ENCODE measurements around the gene EVI5. TPM values are rescaled to one million over a fixed set of nuclear protein-coding genes. Genes with fewer than 3 reads are reported as not detected.
"Not testable (repeated sequence)": the region's sequence is repeated elsewhere in the genome, so short reads cannot be mapped to it uniquely, and the experiment has no call there.

EVI5 gene
- total RNA-seq, 1 experiment from 2014 or later, result 4.4 TPM

DNA sequence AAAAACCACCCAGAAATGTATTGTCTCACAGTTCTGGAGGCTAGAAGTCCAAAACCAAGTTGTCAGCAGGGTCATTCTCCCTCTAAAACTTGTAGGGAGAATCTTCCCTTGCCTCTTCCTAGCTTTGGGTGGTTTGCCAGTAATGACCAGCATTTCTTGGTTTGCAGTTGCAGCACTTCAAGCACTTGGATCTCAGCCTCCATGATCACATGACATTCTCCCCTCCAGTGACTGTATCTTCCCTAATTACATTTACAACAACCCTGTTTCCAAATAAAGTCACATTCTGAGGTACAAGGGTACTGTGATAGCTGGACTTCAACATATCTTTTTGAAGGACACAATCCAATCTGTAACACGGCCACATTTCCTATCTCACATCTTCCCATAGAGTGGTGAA, 37.2 kb downstream of the EVI5 start:
- H3K36me3 ChIP-seq (replicated peaks; ENCODE audit: control insufficient read depth, insufficient read depth, low read length), result no peaks in the 10 kb centered on the region
- no peak overlapping the region for H3K4me3 ChIP-seq (ENCODE audit: insufficient read depth, low read depth, low read length)
- no peaks in the 10 kb centered on the region for H3K27me3 ChIP-seq (ENCODE audit: control insufficient read depth, insufficient read depth, low read length)
- DNase-seq, result no peak

DNA sequence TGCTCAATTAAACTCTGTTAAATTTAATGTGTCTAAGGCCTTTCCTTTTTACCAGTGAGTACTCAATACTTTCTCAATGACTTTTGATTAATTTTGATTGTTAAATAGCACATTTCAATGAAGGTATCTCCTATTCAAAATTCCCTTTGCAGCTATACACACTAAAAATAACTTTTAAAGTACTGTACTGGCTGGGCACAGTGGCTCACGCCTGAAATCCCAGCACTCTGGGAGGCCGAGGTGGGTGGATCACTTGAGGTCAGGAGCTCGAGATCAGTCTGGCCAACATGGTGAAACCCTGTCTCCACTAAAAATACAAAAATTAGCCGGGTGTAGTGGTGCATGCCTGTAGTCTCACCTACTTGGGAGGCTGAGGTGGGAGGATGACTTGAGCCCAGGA, 38.7 kb downstream of the EVI5 start:
- H3K27me3 ChIP-seq (ENCODE audit: control insufficient read depth, insufficient read depth, low read length); H3K4me3 ChIP-seq (ENCODE audit: insufficient read depth, low read depth, low read length); DNase-seq; H3K36me3 ChIP-seq (replicated peaks; ENCODE audit: control insufficient read depth, insufficient read depth, low read length): not testable (repeated sequence)

DNA sequence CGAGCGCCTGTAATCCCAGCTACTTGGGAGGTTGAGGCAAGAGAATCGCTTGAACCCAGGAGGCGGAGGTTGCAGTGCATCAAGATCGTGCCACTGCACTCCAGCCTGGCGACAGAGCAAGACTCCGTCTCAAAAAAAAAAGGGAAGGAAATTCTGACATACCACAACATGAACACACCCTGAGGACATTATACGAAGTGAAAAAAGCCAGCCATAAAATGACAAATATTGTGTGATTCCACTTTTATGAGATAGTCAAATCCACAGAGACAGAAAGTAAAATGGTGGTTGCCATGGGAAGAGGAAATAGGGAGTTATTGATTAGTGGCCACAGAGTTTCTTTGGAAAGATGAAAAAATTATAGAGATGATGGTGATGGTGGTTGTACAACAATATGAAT, 41.7 kb downstream of the EVI5 start:
- no peak for DNase-seq
- Histone ChIP-seq H3K36me3 (replicated peaks; ENCODE audit: control insufficient read depth, insufficient read depth, low read length) (no peaks in the 10 kb centered on the region), H3K27me3 (ENCODE audit: control insufficient read depth, insufficient read depth, low read length) (no peaks in the 10 kb centered on the region), H3K4me3 (ENCODE audit: insufficient read depth, low read depth, low read length) (no peak overlapping the region)

DNA sequence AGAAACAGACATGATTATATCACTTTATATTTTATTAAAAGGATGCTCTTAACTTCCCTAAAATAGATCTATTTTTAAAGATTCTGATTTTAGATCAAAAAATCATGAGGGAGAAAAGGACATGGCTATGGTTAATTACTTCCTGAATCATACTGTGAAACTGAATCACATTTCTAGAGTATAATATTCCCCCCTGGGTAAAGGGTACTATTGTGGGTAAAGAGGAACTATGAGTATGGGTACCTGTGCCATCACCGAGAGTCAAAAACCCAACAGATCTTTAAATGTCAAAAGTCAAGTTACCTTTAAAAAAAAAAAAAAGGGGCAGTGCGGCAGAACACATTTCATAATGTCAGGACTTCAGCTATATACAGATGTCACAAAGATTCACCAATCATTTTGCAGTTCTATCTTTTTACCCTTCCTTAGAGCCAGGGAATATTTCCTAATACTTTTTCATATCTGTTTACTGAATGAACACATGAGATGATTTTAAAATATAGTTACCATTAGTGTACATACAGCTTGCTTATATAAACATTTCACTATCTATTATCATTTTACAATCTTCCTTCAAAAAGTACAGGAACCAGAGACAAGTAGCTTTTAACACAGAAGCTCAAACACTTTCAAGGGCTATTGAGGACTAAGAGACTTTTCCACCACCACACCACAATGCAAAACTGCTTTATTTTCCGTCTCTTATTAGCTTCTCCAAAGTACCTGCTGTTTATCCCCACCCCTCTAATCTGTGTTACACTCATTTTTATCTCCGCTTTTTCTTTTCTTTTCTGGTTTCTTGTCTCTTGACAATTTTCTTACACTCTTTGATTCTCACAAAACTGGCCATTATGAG, 45.0 kb downstream of the EVI5 start:
- H3K36me3 ChIP-seq (replicated peaks; ENCODE audit: control insufficient read depth, insufficient read depth, low read length), result no peaks in the 10 kb centered on the region
- no peak for DNase-seq
- no peak overlapping the region for H3K4me3 ChIP-seq (ENCODE audit: insufficient read depth, low read depth, low read length)
- no peaks in the 10 kb centered on the region for H3K27me3 ChIP-seq (ENCODE audit: control insufficient read depth, insufficient read depth, low read length)

DNA sequence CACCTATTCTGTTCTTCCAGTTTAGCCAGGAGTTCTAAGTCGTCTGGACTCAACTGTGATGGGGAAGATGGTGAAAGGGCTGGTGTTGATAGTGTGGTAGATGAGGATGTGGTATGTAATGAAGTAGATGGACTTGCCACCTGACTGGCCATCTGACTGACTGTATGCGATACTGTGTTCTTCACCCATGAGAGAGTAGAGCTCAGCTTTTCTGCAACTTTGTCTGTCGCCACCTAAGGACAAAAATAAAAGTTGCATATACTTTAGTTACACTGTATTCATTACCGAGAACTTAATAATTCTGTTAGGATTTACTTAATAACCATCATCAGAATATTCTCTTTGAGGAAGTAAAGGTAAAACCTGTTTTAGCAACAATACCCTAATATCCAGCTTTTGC, 48.5 kb downstream of the EVI5 start:
- no peaks in the 10 kb centered on the region for H3K27me3 ChIP-seq (ENCODE audit: control insufficient read depth, insufficient read depth, low read length)
- no peak for DNase-seq
- no peak overlapping the region for H3K4me3 ChIP-seq (ENCODE audit: insufficient read depth, low read depth, low read length)
- H3K36me3 ChIP-seq (replicated peaks; ENCODE audit: control insufficient read depth, insufficient read depth, low read length), result no peaks in the 10 kb centered on the region

DNA sequence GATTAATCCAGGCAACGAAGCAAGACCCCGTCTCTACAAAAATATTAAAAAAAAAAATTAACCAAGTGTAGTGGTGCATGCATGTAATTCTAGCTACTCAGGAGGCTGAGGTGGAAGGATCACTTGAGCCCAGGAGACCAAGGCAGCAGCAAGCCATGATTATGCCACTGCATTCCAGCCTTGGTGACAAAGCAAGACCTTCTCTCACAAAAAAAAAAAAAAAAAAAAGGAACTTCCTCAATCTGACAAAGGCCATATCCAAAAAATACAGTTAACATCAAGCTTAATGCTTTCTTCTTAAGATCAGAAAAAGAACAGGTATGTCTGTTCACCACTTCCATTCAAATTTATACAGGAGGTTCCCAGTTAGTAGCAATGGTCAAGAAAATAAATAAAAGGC, 54.4 kb downstream of the EVI5 start:
- no peaks in the 10 kb centered on the region for H3K36me3 ChIP-seq (replicated peaks; ENCODE audit: control insufficient read depth, insufficient read depth, low read length)
- no peaks in the 10 kb centered on the region for H3K27me3 ChIP-seq (ENCODE audit: control insufficient read depth, insufficient read depth, low read length)
- no peak overlapping the region for H3K4me3 ChIP-seq (ENCODE audit: insufficient read depth, low read depth, low read length)
- DNase-seq, result no peak

DNA sequence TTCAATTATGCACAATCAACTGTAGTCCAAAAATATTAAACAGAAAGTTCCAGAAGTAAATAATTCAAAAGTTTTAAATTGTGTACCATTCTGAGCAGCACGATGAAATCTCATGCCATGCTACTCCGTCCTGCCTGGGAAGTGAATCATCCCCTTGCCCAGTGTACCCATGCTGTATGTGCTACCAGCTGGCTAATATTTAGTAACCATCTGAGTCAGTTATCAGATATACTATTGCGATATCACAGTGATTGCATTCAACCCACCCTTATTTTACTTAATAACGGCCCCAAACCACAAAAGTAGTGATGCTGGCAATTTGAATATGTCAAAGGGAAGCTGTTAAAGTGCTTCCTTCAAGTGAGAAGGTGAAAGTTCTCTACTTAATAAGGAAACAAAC, 56.2 kb downstream of the EVI5 start:
- no peaks in the 10 kb centered on the region for H3K27me3 ChIP-seq (ENCODE audit: control insufficient read depth, insufficient read depth, low read length)
- H3K36me3 ChIP-seq (replicated peaks; ENCODE audit: control insufficient read depth, insufficient read depth, low read length), result no peaks in the 10 kb centered on the region
- DNase-seq, result no peak
- no peak overlapping the region for H3K4me3 ChIP-seq (ENCODE audit: insufficient read depth, low read depth, low read length)

DNA sequence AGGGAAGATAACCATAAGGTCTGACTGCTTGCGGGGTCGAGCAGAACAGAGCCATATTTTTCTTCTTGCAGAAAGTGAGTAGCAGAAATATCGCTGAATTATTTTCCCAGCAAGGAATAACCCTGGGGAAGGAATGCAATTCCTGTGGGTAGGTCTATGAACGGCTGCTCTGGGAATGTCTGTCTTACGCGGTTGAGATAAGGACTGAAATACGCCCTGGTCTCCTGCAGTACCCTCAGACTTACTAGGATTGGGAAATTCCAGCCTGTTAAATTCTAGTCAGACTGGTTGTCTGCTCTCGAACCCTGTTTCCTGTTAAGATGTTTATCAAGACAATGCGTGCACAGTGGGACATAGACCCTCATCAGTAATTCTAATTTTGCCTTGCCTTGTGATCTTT, 61.2 kb downstream of the EVI5 start:
- not testable (repeated sequence) for H3K27me3 ChIP-seq (ENCODE audit: control insufficient read depth, insufficient read depth, low read length); DNase-seq; H3K4me3 ChIP-seq (ENCODE audit: insufficient read depth, low read depth, low read length); H3K36me3 ChIP-seq (replicated peaks; ENCODE audit: control insufficient read depth, insufficient read depth, low read length)

DNA sequence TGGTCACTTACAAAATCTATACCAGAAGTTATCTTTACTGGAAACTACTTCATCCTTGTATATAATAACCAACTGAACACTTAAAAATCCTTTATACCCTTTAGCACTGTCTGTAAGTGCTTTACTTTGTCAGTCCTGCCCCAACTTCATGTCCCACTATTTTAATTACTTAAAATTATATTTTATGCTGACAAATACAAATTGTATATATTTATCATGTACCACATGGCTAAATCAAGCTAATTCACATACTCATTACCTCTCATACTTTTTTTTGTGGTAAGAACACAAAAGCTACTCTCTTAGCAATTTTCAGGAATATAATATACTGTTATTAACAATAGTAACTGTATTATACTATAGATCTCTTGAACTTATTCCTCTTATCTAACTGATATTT, 63.0 kb downstream of the EVI5 start:
- Histone ChIP-seq H3K4me3 (ENCODE audit: insufficient read depth, low read depth, low read length) (no peak overlapping the region), H3K36me3 (replicated peaks; ENCODE audit: control insufficient read depth, insufficient read depth, low read length) (no peaks in the 10 kb centered on the region), H3K27me3 (ENCODE audit: control insufficient read depth, insufficient read depth, low read length) (no peaks in the 10 kb centered on the region)
- DNase-seq, result no peak

DNA sequence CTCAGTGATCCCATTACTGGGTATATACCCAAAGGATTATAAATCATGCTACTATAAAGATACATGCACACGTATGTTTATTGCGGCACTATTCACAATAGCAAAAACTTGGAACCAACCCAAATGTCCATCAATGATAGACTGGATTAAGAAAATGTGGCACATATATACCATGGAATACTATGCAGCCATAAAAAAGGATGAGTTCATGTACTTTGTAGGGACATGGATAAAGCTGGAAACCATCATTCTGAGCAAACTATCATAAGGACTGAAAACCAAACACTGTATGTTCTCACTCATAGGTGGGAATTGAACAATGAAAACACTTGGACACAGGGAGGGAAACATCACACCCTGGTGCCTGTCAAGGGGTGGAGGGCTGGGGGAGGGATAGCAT, 63.8 kb downstream of the EVI5 start:
- H3K27me3 ChIP-seq (ENCODE audit: control insufficient read depth, insufficient read depth, low read length); H3K4me3 ChIP-seq (ENCODE audit: insufficient read depth, low read depth, low read length); H3K36me3 ChIP-seq (replicated peaks; ENCODE audit: control insufficient read depth, insufficient read depth, low read length); DNase-seq: not testable (repeated sequence)

DNA sequence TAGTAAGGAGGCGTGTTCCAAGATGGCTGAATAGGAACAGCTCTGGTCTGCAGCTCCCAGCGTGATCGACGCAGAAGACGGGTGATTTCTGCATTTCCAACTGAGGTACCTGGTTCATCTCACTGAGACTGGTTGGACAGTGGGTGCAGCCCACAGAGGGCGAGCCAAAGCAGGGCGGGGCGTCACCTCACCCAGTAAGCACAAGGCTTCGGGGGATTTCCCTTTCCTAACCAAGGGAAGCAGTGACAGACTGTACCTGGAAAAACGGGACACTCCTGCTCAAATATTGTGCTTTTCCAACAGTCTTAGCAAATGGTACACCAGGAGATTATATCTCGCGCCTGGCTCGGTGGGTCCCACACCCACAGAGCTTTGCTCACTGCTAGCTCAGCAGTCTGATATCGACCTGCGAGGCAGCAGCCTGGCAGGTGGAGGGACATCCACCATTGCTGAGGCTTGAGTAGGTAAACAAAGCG, 69.4 kb downstream of the EVI5 start:
- not testable (repeated sequence) for H3K36me3 ChIP-seq (replicated peaks; ENCODE audit: control insufficient read depth, insufficient read depth, low read length); DNase-seq; H3K27me3 ChIP-seq (ENCODE audit: control insufficient read depth, insufficient read depth, low read length); H3K4me3 ChIP-seq (ENCODE audit: insufficient read depth, low read depth, low read length)

DNA sequence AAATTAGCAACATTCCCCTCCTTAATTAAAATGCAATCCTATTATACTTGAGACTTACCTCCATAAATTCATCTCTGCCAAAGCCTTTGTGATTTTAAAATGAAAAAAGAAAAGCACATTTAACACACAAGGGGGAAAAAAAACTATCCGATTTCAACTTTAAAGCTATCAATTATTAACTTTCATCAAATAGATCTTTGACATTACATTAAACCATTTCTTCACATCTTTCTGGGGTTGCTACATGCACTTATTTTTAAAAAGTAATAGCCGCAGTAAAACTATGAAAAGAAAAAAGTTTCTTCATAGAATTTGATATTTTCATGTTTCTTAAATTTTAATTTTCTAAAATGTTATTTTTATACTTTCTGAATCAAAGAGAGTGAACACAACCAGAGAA, 71.0 kb downstream of the EVI5 start:
- no peaks in the 10 kb centered on the region for H3K27me3 ChIP-seq (ENCODE audit: control insufficient read depth, insufficient read depth, low read length)
- no peak for DNase-seq
- H3K36me3 ChIP-seq (replicated peaks; ENCODE audit: control insufficient read depth, insufficient read depth, low read length), result no peaks in the 10 kb centered on the region
- H3K4me3 ChIP-seq (ENCODE audit: insufficient read depth, low read depth, low read length), result no peak overlapping the region

DNA sequence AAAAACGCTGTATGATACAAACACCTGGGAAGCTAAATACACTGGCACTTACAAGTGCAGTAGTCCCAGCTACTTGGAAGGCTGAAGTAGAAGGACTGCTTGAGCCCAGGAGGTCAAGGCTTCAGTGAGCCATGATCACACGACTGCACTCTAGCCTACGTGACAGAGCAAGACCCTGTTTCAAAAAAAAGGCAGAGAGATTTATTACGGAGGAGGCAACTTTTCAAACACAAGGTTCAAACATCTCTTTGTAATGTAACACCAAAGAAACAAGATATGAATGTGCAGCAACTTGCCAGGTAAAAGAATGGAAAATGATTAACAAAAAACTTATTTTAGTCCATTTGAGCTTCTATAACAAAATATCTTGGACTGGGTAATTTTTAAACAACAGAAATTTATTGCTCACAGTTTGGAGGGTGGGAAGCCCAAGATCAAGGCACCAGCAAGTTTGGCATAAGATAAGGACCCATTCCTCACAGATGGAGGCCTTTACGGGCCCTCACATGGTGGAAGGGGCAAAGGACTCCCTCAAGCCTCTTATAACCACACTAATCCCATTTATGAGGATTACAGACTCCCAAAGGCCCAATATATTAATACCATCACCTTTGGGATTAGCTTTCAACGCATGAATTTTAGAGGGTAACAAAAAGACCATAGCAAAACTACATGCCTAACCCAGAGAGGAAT, 73.3 kb downstream of the EVI5 start:
- H3K4me3 ChIP-seq (ENCODE audit: insufficient read depth, low read depth, low read length), result no peak overlapping the region
- H3K27me3 ChIP-seq (ENCODE audit: control insufficient read depth, insufficient read depth, low read length), result no peaks in the 10 kb centered on the region
- DNase-seq, result no peak
- no peaks in the 10 kb centered on the region for H3K36me3 ChIP-seq (replicated peaks; ENCODE audit: control insufficient read depth, insufficient read depth, low read length)

DNA sequence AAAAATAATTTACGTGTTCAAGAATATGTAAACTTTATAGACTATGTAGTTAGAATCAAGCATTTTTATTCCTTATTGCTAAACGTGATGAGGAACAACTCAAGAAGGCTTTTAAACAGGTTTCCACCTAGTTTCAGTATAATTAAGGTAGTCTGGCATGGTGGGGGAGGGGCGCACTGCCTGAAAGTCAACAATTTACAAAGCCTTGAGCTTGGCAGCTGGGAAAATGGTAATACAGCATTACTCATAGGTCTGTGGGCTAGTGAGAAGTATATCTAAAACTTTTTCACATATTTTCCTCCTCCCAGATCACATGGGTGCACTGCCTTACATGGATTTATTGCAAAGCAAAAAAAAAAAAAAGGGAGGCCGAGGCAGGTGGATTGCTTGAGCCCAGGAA, 75.2 kb downstream of the EVI5 start:
- DNase-seq, result no peak

DNA sequence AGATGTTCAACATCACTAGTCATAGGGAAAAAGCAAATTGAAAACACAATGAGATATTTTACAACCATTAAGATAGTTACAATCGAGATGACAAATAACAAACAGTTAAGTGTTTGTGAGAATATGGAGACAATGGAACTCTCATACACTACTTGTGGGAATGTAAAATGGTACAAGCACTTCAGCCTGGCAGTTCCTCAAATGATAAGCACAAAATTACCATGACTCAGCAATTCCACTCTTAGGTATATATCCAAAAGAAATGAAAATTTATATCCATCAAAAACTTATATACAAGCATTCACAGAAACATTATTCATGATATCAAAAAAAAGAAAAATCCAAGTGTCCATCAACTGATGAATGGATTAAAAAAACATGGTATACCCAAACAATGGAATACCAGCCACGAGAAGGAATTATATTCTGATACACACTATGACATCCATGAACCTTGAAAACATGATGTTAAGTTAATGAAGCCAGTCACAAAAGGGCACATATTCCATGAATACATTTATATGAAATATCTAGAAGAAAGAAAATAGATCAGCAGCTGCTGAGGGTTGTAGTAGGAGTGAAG, 76.4 kb downstream of the EVI5 start:
- H3K27me3 ChIP-seq (ENCODE audit: control insufficient read depth, insufficient read depth, low read length), result no peaks in the 10 kb centered on the region
- no peak for DNase-seq

More for the DNA sequence above, 75.2 kb downstream of the EVI5 start:
- H3K4me3 ChIP-seq (ENCODE audit: insufficient read depth, low read depth, low read length), result no peak overlapping the region
- H3K27me3 ChIP-seq (ENCODE audit: control insufficient read depth, insufficient read depth, low read length), result no peaks in the 10 kb centered on the region
- no peaks in the 10 kb centered on the region for H3K36me3 ChIP-seq (replicated peaks; ENCODE audit: control insufficient read depth, insufficient read depth, low read length)

More for the DNA sequence above, 76.4 kb downstream of the EVI5 start:
- Histone ChIP-seq H3K36me3 (replicated peaks; ENCODE audit: control insufficient read depth, insufficient read depth, low read length) (no peaks in the 10 kb centered on the region), H3K4me3 (ENCODE audit: insufficient read depth, low read depth, low read length) (no peak overlapping the region)

Measured in H7 (cell line).